SH-SY5Y (cell line): ENCODE data around the gene PREP.
A peak's percentile ranks its signal among the peaks of the same experiment; 100 is the strongest.

ENCODE experiments used
- GATA2 ChIP-seq: IDR thresholded peaks from 2 replicates; pipeline ENCODE4 v1.6.1; 2011; ENCODE audit warnings: mild to moderate bottlenecking, low read depth, low read length
- GATA3 ChIP-seq: IDR thresholded peaks from 2 replicates; pipeline ENCODE4 v1.6.1; 2011; ENCODE audit warnings: low read depth, mild to moderate bottlenecking, low read length, moderate library complexity

The PREP gene

GRCh38 chr6:105279463-105279862, 123.4 kb downstream of the PREP start:
- TF ChIP-seq GATA3, result no peak
- no peak for TF ChIP-seq GATA2

GRCh38 chr6:105278813-105279212, 124.1 kb downstream of the PREP start:
- TF ChIP-seq GATA3 (no peak), GATA2 (no peak)

- TF ChIP-seq GATA3 (no peak), GATA2 (no peak)
Measured at GRCh38 chr6:105278035-105278434, 124.8 kb downstream of the PREP start.

GRCh38 chr6:105276374-105276773, 126.5 kb downstream of the PREP start:
- TF ChIP-seq GATA3, result no peak

GRCh38 chr6:105275542-105275941, 127.3 kb downstream of the PREP start:
- no peak for TF ChIP-seq GATA2
- no peak for TF ChIP-seq GATA3

- TF ChIP-seq GATA3 (no peak), GATA2 (no peak)
Measured at GRCh38 chr6:105274678-105275077, 128.2 kb downstream of the PREP start.

GRCh38 chr6:105273589-105273988, 129.3 kb downstream of the PREP start:
- TF ChIP-seq GATA3 (no peak), GATA2 (no peak)

GRCh38 chr6:105272786-105273185, 130.1 kb downstream of the PREP start:
- TF ChIP-seq GATA3 (no peak), GATA2 (no peak)

GRCh38 chr6:105270511-105270910, 132.4 kb downstream of the PREP start:
- TF ChIP-seq GATA2 (peak; percentile 57), GATA3 (no peak)

GRCh38 chr6:105269390-105269789, 133.5 kb downstream of the PREP start:
- TF ChIP-seq GATA2 (no peak), GATA3 (no peak)

- no peak for TF ChIP-seq GATA2
- TF ChIP-seq GATA3, result no peak
Measured at GRCh38 chr6:105263685-105264610, 138.9 kb downstream of the PREP start.

GRCh38 chr6:105259913-105260889, 142.7 kb downstream of the PREP start:
- TF ChIP-seq GATA3 (no peak), GATA2 (no peak)

GRCh38 chr6:105258816-105259215, 144.1 kb downstream of the PREP start:
- TF ChIP-seq GATA2 (no peak), GATA3 (no peak)

GRCh38 chr6:105257340-105257739, 145.5 kb downstream of the PREP start:
- TF ChIP-seq GATA2, result no peak
- no peak for TF ChIP-seq GATA3
